PFSK-1 (cell line): ENCODE data around the gene ATP5MC3.

Experiments
- TAF1 ChIP-seq: IDR thresholded peaks from 2 replicates; pipeline ENCODE4 v1.6.1; 2012; ENCODE audit warnings: low read length, control low read depth, borderline replicate concordance; ENCODE audit not compliant: insufficient read depth
- TF ChIP-seq, protein P1 (sequence below), 2 experiments: IDR thresholded peaks; 2 replicates each; pipeline versions ENCODE4 v1.6.1 to v1.8.0; 2011 to 2012; ENCODE audit warnings: low read depth in 2 of 2, low read length in 2 of 2, control low read depth in 1 of 2, inconsistent platforms in 1 of 2, mild to moderate bottlenecking in 1 of 2, moderate library complexity in 1 of 2; ENCODE audit not compliant: insufficient read depth in 1 of 2

DNA sequence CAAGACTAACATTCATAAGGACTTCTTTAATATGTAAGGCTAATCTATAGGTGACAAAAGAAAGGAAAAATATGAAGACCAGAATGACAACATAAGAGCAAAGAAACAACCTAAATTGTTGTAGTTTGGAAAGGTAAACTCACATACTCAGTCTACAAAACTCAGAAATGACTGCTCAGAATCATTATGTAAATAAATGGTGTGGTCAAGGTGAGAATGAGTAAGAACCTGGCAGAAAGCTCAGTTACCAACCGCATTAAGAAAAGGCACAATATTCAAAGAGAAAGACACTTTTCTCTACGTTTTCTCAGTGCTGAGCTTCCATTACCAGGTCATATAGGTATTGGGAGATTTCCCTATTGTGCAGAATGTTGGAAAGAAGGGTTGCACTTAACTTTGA is 29.3 kb downstream of the ATP5MC3 start:
- TF ChIP-seq, protein P1, sequence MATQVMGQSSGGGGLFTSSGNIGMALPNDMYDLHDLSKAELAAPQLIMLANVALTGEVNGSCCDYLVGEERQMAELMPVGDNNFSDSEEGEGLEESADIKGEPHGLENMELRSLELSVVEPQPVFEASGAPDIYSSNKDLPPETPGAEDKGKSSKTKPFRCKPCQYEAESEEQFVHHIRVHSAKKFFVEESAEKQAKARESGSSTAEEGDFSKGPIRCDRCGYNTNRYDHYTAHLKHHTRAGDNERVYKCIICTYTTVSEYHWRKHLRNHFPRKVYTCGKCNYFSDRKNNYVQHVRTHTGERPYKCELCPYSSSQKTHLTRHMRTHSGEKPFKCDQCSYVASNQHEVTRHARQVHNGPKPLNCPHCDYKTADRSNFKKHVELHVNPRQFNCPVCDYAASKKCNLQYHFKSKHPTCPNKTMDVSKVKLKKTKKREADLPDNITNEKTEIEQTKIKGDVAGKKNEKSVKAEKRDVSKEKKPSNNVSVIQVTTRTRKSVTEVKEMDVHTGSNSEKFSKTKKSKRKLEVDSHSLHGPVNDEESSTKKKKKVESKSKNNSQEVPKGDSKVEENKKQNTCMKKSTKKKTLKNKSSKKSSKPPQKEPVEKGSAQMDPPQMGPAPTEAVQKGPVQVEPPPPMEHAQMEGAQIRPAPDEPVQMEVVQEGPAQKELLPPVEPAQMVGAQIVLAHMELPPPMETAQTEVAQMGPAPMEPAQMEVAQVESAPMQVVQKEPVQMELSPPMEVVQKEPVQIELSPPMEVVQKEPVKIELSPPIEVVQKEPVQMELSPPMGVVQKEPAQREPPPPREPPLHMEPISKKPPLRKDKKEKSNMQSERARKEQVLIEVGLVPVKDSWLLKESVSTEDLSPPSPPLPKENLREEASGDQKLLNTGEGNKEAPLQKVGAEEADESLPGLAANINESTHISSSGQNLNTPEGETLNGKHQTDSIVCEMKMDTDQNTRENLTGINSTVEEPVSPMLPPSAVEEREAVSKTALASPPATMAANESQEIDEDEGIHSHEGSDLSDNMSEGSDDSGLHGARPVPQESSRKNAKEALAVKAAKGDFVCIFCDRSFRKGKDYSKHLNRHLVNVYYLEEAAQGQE (IDR thresholded peaks at IDR 0.05; ENCODE audit: insufficient read depth in 1 of 2, low read depth in 2 of 2, low read length in 2 of 2), result no peak
- TF ChIP-seq TAF1, result no peak
